Stimulated activated CD4-positive, alpha-beta T cell treated with anti-CD3 and anti-CD28 coated beads, TNF-alpha, amount 100 ng/mL, for 24 hours (primary cell): Measurements from ENCODE around the gene TGIF2.
"Not testable (repeated sequence)": the region's sequence is repeated elsewhere in the genome, so short reads cannot be mapped to it uniquely, and the experiment has no call there.

Experiments
- DNase-seq, 3 experiments: peaks; one replicate each; pipeline ENCODE4 v3.0.0-alpha.2; 2020; ENCODE audit warnings: low read depth in 3 of 3

TGIF2 gene

GRCh38 chr20:36578356-36579041 is 5.1 kb downstream of the TGIF2 start:
- DNase-seq = no peak

DNA sequence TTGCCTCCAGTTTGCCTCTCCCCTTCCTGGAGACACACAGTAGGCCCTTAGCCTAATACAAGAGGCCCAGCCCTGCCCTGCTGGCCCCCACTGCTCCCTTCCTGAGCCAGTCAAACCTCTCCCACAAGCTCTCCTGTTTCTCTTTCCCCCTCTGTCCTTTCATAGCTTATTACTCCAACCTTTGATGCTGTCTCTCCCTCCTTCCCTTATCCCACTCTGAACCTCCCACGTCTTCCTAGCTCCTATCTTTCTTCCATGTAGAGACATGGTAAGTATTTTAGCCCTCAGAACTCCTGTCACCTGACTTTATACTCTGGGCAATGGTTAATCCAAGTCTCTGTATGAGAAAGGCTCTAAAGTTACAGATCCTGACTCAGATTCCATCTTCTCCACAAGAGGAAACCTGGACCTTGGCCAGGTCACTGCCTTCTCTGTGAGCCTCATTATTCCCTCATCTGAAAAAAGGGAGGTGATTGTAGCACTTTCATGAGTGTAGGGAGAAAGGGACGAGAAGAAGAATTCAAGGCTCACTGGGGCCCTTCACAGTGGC is 6.7 kb downstream of the TGIF2 start:
- no peak for DNase-seq

DNA sequence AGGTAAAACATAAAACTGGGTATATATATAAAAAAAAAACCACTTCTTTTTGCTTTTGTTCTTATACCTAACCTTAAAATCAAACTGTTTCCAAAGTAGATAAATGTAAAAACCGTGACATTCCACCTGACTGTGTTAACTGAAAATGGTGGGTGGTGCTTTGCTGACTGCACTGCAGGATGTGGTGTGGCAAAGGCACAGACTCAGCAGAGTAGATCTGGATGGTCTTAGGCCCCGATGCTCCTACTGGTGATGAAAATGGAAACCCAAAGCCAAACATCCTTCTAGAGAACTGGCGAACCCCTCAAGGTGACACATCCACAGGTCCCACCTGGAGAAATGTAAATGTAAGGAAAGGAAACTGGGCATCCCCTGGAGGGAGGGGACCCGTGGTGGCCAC is 8.9 kb downstream of the TGIF2 start:
- DNase-seq = no peak

- DNase-seq = no peak
Measured at GRCh38 chr20:36582821-36583220, 9.4 kb downstream of the TGIF2 start.

- DNase-seq = no peak
Measured at GRCh38 chr20:36584018-36584481, 10.7 kb downstream of the TGIF2 start.

DNA sequence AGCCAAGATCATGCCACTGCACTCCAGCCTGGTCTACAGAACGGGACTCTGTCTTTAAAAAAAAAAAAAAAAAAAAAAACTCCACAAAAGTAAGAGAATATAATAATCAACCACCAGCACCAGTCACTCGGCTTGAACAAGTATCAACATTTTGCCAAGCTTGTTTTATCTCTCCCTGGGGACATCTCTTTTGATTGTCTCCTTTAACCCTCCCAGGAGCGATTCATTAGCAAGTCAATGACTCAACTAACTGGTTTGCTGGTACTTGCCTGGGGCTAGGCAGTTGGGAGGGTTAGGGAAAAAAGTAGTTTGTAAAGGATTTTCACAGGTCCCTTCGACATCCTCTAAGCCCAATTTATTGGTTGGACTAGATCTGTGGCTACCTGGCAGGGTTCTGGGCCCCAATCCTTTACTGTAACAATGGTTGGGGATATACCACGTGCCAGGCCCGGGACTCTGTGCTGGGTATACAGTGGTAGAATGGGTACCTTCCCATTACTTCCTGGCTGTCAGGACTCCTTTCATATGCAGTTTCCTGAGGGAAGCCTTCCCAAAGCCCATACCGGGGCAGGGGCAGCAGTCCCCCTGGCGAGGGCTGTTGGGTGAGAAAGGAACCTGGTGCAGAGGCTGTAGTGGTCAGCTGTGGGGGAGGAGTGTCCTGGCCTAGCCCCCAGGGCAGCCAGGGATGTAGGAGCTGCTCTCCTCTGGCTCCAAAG is 12.2 kb downstream of the TGIF2 start:
- no peak for DNase-seq

DNA sequence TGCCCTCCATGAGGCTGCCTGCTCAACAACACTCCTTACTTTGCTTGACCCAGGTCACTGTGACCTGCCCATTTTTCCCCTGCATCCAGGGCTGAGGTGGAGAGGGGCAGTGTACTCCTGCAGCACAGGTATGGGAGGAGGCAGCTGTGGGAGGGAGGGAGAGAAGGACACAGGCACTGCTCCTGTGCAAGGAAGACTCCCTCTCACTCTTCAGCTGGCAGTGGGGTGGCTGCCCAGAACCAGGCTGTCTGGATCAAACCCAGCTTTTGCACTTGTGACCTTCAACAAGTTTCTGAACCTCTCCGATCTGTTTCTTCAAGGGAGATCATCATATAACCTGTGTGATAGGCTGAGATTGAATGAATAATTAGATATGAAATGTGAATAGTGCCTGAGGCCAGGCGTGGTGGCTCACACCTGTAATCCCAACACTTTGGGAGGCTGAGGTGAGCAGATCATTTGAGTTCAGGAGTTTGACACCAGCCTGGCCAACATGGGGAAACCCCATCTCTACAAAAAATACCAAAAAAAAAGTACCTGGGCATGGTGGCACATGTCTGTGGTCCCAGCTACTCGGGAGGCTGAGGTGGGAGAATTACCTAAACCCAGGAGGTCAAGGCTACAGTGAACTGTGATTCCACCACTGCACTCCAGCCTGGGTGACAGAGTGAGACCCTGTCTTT is 14.1 kb downstream of the TGIF2 start:
- no peak for DNase-seq

DNA sequence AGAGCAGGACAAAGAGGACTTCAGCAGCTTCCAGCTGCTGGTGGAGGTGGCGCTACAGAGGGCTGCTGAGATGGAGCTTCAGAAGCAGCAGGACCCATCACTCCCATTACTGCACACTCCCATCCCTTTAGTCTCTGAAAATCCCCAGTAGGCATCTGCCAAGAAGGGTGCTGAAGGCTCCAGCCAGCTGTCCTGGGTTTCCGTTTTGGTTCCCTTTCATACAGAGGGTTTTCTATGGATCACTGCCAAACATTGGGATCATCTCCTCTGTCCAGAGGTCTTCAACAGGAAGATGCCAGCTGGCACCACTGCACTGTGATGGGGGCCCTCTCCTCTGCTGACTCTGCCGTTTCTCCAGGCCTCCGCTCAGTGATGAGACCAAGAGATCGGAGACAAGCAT is 17.9 kb downstream of the TGIF2 start:
- no peak for DNase-seq

- DNase-seq = peak in 1 of 3 experiments; percentile 44
Measured at GRCh38 chr20:36591854-36592641, 18.7 kb downstream of the TGIF2 start.

DNA sequence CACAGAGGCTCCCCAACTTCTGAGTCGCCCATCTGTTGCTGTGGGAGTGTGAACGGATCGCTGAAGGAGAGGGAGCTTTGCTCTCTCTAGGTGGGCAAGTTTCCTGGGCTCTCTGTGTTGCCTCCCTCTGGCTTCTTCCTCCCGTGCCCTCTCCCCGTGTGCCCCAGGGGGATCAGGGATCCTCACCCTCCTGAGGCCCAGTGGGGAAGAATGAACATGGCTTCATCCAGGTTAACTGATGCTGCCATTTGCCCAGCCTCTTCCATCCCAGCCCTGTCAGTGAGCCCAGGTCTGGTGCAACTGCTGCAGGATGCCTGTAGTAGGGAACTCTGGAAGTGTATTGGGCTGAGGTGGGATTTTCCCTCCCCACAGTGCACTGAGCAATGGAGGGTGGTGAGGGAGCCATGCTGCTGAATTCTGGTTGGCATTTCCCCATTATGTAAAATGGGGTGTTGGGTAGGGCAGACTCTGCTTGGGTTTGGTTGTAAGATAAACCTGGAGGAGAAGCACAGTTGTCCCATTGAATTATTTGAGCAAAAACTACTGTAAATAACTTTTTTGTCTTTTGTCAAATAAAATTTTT is 20.0 kb downstream of the TGIF2 start:
- DNase-seq = no peak

DNA sequence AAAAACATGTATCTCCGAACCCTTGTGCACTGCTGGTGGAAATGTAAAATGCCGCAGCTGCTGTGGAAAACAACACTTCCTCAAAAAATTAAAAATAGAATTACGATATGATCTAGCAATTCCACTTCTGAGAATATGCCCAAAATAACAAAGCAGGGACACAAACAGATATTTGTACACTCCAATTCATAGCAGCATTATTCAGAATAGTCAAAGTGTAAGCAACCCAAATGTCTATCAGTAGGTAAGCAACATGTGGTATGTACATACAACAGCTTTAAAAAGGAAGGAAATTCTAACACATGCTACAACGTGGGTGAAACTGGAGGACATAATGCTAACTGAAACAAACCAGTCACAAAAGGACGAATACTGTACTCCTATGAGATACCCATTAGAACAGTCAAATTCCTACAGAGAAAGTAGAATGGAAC is 26.5 kb downstream of the TGIF2 start:
- DNase-seq = no peak

GRCh38 chr20:36601540-36601939 is 28.1 kb downstream of the TGIF2 start:
- no peak for DNase-seq

- peak; percentile 18 to 45 (median 21) for DNase-seq
Measured at GRCh38 chr20:36604952-36605398, 31.6 kb downstream of the TGIF2 start.

DNA sequence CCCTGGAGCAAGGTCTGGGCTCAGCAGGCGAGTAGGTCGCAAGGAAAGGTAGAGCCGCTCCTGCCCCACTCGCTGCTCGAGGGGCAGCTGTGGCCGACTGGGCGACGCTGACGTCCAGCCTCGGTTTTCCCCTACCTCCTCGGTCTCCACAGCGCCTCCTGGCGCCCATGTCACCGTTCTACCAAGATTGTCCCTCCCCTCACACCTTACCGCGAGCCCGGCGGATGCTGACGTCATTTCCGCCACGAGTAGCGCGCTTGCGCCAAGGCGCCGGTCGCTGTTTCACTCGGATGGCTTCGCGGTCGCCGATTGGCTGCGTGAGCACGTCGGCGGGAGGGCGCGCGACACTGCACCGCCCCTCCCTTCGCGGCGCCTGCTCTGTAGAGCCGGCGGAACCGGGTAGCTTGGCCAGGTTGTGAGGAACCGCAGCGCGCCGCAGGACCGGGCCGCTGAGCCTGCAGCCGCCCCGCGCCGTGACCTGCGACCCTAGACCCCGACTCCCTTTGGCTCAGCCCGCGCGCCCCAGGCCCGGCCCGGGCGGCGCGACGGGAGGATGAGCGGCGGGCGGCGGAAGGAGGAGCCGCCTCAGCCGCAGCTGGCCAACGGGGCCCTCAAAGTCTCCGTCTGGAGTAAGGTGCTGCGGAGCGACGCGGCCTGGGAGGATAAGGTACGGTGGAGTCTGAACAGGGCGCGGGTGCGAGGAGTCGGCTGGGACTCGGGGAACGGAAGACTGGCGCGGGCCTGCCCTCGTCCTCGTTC is 32.2 kb downstream of the TGIF2 start, which contains the start of gene RAB5IF:
RAB5IF (plus strand) TSS at position 381 of the 759 bp plus-strand sequence; CDS start at position 554, 173 bp downstream.
- DNase-seq = peak; percentile 99

- no peak for DNase-seq
Measured at GRCh38 chr20:36606158-36607066, 33.0 kb downstream of the TGIF2 start.

GRCh38 chr20:36607586-36608387 is 34.4 kb downstream of the TGIF2 start:
- no peak for DNase-seq

DNA sequence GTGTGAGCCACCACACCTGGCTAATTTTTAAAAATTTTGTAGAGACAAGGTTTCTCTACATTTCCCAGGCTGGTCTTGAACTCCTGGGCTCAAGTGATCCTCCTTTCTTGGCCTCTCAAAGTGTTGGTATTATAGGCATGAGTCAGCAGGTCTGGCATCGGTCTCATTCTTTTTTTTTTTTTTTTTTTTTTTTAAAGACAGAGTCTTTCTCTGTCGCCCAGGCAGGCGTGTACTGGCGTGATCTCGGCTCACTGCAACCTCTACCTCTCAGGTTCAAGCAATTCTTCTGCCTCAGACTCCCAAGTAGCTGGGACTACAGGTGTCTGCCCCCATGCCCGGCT is 35.0 kb downstream of the TGIF2 start:
- DNase-seq = not testable (repeated sequence)

- no peak for DNase-seq
Measured at GRCh38 chr20:36611625-36612024, 38.2 kb downstream of the TGIF2 start.
